Breast epithelium (tissue), 3 donors: ENCODE measurements around the gene AKR7A2.

ENCODE experiments used
- POLR2A ChIP-seq: fragments of 450-650 bp; IDR thresholded peaks from one replicate; pipeline ENCODE4 v1.6.1; 2016; ENCODE audit warnings: antibody characterized with exemption, mild to moderate bottlenecking, moderate library complexity
- POLR2AphosphoS5 ChIP-seq, 3 donors: sonication (generic); formaldehyde crosslinking; IDR thresholded peaks; one replicate each; pipeline ENCODE4 v1.6.1; 2017; ENCODE audit warnings: antibody characterized with exemption in 3 of 3
- TF ChIP-seq, protein P1 (sequence below), 3 donors: fragments of 450-650 bp; IDR thresholded peaks; one replicate each; pipeline ENCODE4 v1.5.1; 2016 to 2017; ENCODE audit warnings: antibody characterized with exemption in 3 of 3, mild to moderate bottlenecking in 3 of 3, moderate library complexity in 3 of 3

DNA sequence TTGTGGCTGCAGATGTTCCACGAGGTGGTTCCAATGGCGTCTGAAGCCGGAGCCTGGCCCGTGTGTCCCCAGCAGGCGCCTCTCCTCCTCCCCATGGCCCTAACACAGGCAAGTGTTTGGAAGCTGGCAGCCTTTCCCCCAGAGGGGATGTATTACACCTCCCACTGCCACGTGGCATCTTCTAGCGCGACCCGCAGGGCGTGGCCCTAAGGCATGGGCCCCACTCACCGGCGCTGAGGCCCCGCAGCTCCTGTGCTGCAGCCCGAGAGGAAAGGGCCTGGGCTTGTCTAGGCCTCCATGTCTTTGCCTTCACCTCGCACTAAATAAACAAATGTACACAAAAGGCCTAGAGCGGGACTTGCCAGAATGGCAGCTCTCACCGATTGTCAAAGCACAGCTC is 38.1 kb upstream of the AKR7A2 start:
- TF ChIP-seq, protein P1, sequence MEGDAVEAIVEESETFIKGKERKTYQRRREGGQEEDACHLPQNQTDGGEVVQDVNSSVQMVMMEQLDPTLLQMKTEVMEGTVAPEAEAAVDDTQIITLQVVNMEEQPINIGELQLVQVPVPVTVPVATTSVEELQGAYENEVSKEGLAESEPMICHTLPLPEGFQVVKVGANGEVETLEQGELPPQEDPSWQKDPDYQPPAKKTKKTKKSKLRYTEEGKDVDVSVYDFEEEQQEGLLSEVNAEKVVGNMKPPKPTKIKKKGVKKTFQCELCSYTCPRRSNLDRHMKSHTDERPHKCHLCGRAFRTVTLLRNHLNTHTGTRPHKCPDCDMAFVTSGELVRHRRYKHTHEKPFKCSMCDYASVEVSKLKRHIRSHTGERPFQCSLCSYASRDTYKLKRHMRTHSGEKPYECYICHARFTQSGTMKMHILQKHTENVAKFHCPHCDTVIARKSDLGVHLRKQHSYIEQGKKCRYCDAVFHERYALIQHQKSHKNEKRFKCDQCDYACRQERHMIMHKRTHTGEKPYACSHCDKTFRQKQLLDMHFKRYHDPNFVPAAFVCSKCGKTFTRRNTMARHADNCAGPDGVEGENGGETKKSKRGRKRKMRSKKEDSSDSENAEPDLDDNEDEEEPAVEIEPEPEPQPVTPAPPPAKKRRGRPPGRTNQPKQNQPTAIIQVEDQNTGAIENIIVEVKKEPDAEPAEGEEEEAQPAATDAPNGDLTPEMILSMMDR (IDR thresholded peaks at IDR 0.05) = no peak
- TF ChIP-seq POLR2A (no peak), POLR2AphosphoS5 (IDR thresholded peaks at IDR 0.05) (no peak)
